Measurements from ENCODE around the gene MYO10.

MYO10 gene

DNA sequence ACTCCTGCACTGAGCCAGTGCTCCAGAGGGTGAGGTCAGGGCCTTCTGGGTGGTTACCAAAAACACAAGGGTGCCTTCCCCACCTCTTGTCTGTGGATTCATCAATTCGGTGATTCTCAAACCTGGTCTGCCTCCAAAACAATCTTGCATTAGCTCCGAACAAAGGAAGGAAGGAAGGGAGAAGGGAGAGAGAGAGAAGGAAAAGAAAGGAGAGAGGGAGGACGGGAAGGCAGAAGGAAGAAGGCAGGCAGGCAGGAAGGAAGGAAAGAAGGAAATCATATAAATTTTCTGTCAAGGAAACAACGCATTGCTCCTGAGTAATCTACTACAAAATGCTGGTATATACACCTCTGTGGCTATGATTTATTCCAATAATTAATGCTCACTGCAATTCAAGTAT lies 39.3 kb downstream of the MYO10 start:
- no peak for DNase-seq (ENCODE audit: extremely low spot score)
- CTCF ChIA-PET, result no interaction called here
- TF ChIP-seq LEF1 (IDR thresholded peaks at IDR 0.05; ENCODE audit: borderline replicate concordance), result no peak
- no peak for TF ChIP-seq SUZ12 (IDR thresholded peaks at IDR 0.05)
- TF ChIP-seq ZNF384 (IDR thresholded peaks at IDR 0.05), result no peak
- no peak for TF ChIP-seq FOXA1 (IDR thresholded peaks at IDR 0.05)
- TF ChIP-seq ARNT (IDR thresholded peaks at IDR 0.05), result no peak
- TF ChIP-seq HDGF (IDR thresholded peaks at IDR 0.05; ENCODE audit: borderline replicate concordance), result no peak
- TF ChIP-seq BHLHE40 (IDR thresholded peaks at IDR 0.05; ENCODE audit: borderline replicate concordance), result no peak
- TF ChIP-seq, protein P1, sequence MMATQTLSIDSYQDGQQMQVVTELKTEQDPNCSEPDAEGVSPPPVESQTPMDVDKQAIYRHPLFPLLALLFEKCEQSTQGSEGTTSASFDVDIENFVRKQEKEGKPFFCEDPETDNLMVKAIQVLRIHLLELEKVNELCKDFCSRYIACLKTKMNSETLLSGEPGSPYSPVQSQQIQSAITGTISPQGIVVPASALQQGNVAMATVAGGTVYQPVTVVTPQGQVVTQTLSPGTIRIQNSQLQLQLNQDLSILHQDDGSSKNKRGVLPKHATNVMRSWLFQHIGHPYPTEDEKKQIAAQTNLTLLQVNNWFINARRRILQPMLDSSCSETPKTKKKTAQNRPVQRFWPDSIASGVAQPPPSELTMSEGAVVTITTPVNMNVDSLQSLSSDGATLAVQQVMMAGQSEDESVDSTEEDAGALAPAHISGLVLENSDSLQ (IDR thresholded peaks at IDR 0.05), result no peak
- no peak for TF ChIP-seq FOXM1 (IDR thresholded peaks at IDR 0.05; ENCODE audit: borderline replicate concordance)
- TF ChIP-seq FOXK2 (IDR thresholded peaks at IDR 0.05), result no peak
- no peak for TF ChIP-seq CTBP1 (IDR thresholded peaks at IDR 0.05; ENCODE audit: borderline replicate concordance)
- no peak for TF ChIP-seq TARDBP (IDR thresholded peaks at IDR 0.05)
- no peak for TF ChIP-seq SP1 (IDR thresholded peaks at IDR 0.05)
- no peak for TF ChIP-seq ELF4 (IDR thresholded peaks at IDR 0.05)
- POLR2A ChIA-PET, result interaction anchor here (1.7 kb wide), 1 partner anchor 26 kb away, joined by 3 read pairs; no protein-coding TSS in a partner anchor

DNA sequence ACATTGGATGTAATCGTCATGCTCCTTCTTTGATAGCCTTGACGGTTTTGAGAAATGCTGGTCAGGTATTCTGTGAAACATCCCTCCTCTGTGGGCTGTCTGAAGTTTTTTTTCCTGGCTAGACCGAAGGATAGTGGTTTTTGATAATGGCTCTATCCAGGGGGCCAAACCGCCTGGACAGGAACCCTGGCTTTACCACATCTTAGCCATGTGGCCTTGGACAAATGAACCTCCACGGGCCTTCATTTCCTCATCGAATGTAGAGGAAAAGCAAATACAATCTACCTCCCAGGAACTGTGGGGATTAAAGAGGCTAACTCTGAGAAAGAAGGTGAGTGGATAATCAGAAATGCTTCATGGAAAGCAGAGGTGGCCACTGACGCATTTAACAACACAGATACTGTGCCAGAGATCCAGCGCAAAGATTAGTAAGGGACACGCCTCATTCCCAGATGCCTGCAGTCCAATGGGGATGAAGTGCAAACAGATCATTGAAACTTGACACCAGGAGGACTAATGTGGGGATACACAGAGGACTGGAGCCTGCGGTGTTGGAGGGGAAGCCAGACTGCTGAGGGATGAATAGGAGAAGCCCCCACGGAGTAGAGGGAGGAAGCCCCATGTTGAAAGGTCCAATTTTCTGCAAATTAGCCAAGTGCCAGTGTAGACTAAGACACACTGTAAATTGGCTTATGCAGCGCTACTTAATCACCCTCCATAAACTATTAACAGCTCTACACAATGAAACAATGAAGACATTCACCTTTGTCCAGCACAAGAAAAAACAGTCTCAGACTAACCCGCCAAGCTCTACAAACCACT lies 41.6 kb downstream of the MYO10 start:
- ChIA-PET CTCF (interaction anchor here (0.6 to 1.8 kb wide), 2 partner anchors 103 to 296 kb away, joined by 3 to 5 read pairs; no protein-coding TSS in a partner anchor), POLR2A (interaction anchor here (2.1 kb wide), 1 partner anchor 42 kb away, joined by 6 read pairs; the partner anchor contains the start of gene MYO10)
- DNase-seq (ENCODE audit: extremely low spot score), result peak; percentile 42
- TF ChIP-seq LEF1 (IDR thresholded peaks at IDR 0.05; ENCODE audit: borderline replicate concordance), result no peak
- TF ChIP-seq NFRKB (IDR thresholded peaks at IDR 0.05), result no peak
- TF ChIP-seq L3MBTL2 (conservative IDR thresholded peaks at IDR 0.05), result peak; percentile 25; the same call in 1 of the 2 replicates

- ChIA-PET CTCF (interaction anchor here (1.4 kb wide), 1 partner anchor 299 kb away, joined by 3 read pairs; no protein-coding TSS in a partner anchor), POLR2A (no interaction called here)
- TF ChIP-seq HDGF (IDR thresholded peaks at IDR 0.05; ENCODE audit: borderline replicate concordance), result no peak
- TF ChIP-seq FOXK2 (IDR thresholded peaks at IDR 0.05), result no peak
- TF ChIP-seq ELF4 (IDR thresholded peaks at IDR 0.05), result no peak
- no peak for TF ChIP-seq SP1 (IDR thresholded peaks at IDR 0.05)
- no peak for TF ChIP-seq SUZ12 (IDR thresholded peaks at IDR 0.05)
- no peak for TF ChIP-seq TARDBP (IDR thresholded peaks at IDR 0.05)
- no peak for TF ChIP-seq L3MBTL2 (conservative IDR thresholded peaks at IDR 0.05)
- no peak for DNase-seq (ENCODE audit: extremely low spot score)
These were observed 45.1 kb downstream of the MYO10 start for GRCh38 chr5:16891033-16891432.

- CTCF ChIA-PET, result no interaction called here
- no peak for DNase-seq (ENCODE audit: extremely low spot score)
- TF ChIP-seq CTBP1 (IDR thresholded peaks at IDR 0.05; ENCODE audit: borderline replicate concordance) (no peak), ARNT (IDR thresholded peaks at IDR 0.05) (no peak), ZNF384 (IDR thresholded peaks at IDR 0.05) (no peak), TARDBP (IDR thresholded peaks at IDR 0.05) (no peak), BHLHE40 (IDR thresholded peaks at IDR 0.05; ENCODE audit: borderline replicate concordance) (no peak), FOXA1 (IDR thresholded peaks at IDR 0.05) (no peak), L3MBTL2 (conservative IDR thresholded peaks at IDR 0.05) (no peak), FOXM1 (IDR thresholded peaks at IDR 0.05; ENCODE audit: borderline replicate concordance) (no peak), NFRKB (IDR thresholded peaks at IDR 0.05) (no peak), SP1 (IDR thresholded peaks at IDR 0.05) (no peak), ELF4 (IDR thresholded peaks at IDR 0.05) (no peak), HDGF (IDR thresholded peaks at IDR 0.05; ENCODE audit: borderline replicate concordance) (no peak), SUZ12 (IDR thresholded peaks at IDR 0.05) (no peak), FOXK2 (IDR thresholded peaks at IDR 0.05) (no peak), LEF1 (IDR thresholded peaks at IDR 0.05; ENCODE audit: borderline replicate concordance) (no peak)
- TF ChIP-seq, protein P1 (IDR thresholded peaks at IDR 0.05), result no peak
- POLR2A ChIA-PET, result no interaction called here
These were observed 46.0 kb downstream of the MYO10 start for GRCh38 chr5:16889972-16890519.

GRCh38 chr5:16889203-16889971 lies 46.7 kb downstream of the MYO10 start:
- ChIA-PET CTCF (interaction anchor here (0.6 to 0.7 kb wide), 2 partner anchors 217 to 222 kb away, joined by 3 to 7 read pairs; no protein-coding TSS in a partner anchor), POLR2A (no interaction called here)
- TF ChIP-seq CTBP1 (IDR thresholded peaks at IDR 0.05; ENCODE audit: borderline replicate concordance) (peak; percentile 74; the same call in 1 of the 2 replicates), ARNT (IDR thresholded peaks at IDR 0.05) (no peak)
- peak; percentile 57 for DNase-seq (ENCODE audit: extremely low spot score)

GRCh38 chr5:16888694-16889124 lies 47.4 kb downstream of the MYO10 start:
- POLR2A ChIA-PET, result no interaction called here
- DNase-seq (ENCODE audit: extremely low spot score), result no peak
- CTCF ChIA-PET, result interaction anchor here (0.6 to 0.7 kb wide), 2 partner anchors 218 to 222 kb away, joined by 3 to 7 read pairs; no protein-coding TSS in a partner anchor

More at GRCh38 chr5:16888694-16889124, 47.4 kb downstream of the MYO10 start:
- no peak for TF ChIP-seq FOXK2 (IDR thresholded peaks at IDR 0.05)
- TF ChIP-seq ARNT (IDR thresholded peaks at IDR 0.05), result no peak
- no peak for TF ChIP-seq L3MBTL2 (conservative IDR thresholded peaks at IDR 0.05)
- no peak for TF ChIP-seq TARDBP (IDR thresholded peaks at IDR 0.05)
- TF ChIP-seq SUZ12 (IDR thresholded peaks at IDR 0.05), result no peak
- no peak for TF ChIP-seq NFRKB (IDR thresholded peaks at IDR 0.05)
- TF ChIP-seq BHLHE40 (IDR thresholded peaks at IDR 0.05; ENCODE audit: borderline replicate concordance), result no peak
- no peak for TF ChIP-seq SP1 (IDR thresholded peaks at IDR 0.05)
- TF ChIP-seq ZNF384 (IDR thresholded peaks at IDR 0.05), result no peak
- no peak for TF ChIP-seq HDGF (IDR thresholded peaks at IDR 0.05; ENCODE audit: borderline replicate concordance)
- no peak for TF ChIP-seq FOXA1 (IDR thresholded peaks at IDR 0.05)
- TF ChIP-seq FOXM1 (IDR thresholded peaks at IDR 0.05; ENCODE audit: borderline replicate concordance), result no peak
- no peak for TF ChIP-seq LEF1 (IDR thresholded peaks at IDR 0.05; ENCODE audit: borderline replicate concordance)
- no peak for TF ChIP-seq ELF4 (IDR thresholded peaks at IDR 0.05)
- TF ChIP-seq CTBP1 (IDR thresholded peaks at IDR 0.05; ENCODE audit: borderline replicate concordance), result no peak
- TF ChIP-seq, protein P1 (IDR thresholded peaks at IDR 0.05), result no peak
